Measurements from ENCODE around the gene RAB4A.

The RAB4A gene

DNA sequence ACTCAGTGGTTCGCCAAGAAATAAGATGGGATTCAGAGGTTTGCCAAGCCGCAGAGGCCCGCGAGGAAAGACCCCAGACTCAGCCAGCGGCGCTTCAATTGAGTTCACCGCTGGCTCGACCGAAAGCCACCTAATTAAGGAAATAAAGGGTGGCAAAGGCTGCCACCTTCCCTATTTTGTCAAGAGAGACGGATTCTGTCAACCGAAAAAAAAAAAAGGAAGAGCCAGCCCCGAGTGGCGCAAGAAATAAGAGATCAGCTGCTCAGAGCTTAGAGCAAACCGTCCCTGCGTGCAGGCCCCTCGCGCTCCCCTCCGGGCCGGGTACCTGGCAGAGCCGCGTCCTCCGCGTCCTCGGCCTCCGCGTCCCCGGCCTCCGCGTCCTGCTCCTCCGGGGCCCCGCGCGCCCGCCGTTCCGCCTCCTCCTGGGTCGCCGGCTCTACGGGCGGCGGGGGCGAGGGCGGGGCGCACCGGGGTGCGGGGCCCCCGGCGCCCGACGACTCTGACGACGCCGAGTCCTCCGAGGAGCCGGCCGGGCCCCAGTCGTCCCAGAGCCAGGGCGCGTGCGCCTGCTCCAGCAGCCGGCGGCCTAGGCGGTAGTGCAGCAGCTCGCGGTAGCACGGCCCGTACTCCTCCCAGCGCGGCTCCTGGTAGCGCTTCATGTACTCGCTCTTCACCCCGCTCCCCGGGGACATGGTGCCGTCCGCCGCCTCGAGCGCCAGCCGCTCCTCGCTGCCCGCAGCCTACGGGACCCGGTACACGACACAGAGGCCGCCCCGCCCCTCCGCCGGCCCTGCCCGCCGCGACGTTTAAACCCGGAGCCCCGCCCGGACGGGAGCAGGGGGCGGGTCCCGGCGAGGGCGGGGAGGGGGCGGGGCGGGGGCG, 71.1 kb downstream of the RAB4A start:
- DNase-seq, result peak; percentile 78

DNA sequence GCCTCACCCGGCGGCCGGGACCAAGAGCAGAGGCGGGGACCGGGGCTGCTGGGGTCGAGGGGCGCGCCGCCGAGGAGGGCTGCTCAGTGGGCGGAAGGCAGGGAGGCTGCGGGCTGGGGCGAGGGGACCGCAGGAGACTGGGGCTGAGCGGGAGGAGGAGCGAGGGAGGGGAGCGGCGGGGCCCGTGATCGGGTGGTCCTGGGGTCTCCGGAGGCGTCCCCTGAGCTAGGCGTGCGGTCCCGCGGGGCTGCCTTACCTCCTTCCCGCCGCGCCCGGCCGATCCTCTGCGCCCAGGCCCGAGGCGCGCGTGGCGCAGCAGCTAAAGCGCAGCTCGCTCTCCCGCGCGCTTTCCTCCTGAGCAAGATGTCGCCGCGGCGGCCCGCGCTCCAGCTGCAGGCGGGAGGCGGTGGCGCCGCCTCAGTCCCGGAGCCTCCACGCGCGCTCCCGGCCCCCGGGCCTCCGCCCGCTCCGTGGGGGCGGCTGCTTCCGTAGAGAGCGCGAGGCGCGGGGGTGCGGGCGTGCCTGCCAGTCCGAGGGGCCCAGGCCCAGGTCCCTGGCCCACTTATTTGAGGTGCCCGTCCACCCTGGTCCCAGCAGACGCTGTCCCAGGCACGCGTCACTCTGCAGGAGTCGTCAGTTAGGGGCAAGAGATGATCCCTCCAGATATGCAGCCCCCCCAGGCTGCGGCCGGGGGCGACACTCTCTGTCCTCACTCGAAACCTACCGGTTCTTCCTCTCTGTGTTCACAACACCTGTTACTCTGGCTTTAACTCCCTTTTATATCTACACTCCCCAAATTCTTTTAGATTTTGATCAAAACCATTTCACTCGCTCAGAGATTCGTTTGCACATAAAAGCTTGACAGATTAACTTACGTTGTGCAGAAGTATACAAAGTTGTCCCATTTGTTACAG, 72.0 kb downstream of the RAB4A start, which contains the start of gene CCSAP:
CCSAP (minus strand) TSS at position 392 of the 914 bp plus-strand sequence. CDS start 582 bp downstream, outside the sequence.
- peak; percentile 56 for DNase-seq

GRCh38 chr1:229344139-229344538, 73.2 kb downstream of the RAB4A start:
- DNase-seq, result no peak

DNA sequence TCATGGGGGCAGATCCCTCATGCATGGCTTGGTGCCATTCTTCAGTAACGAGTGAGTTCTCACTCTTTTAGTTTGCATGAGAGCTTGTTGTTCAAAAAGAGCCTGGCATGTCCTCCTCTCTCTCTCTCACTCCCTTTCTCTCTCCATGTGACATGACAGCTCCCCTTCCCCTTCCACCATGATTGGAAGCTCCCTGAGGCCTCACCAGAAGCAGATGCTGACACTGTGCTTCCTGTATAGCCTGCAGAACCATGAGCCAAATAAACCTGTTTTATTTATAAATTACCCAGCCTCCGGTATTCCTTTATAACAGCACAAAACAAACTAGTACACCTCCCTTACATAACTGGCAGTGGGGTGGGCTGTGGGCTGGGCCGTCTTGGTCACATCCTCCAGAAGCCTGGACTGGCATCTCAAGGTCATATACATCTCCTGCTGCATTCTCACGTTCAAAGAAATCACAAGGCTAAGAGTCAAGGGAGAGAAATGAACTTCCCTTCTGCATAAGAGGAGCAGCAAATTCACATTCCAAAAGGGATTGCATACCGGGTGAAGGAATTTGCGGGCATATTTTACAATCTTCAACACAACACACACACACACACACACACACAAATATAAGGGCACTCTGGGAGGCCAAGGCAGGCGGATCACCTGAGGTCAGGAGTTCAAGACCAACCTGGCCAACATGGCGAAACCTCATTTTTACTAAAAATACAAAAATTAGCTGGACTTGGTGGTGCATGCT, 74.2 kb downstream of the RAB4A start:
- no peak for DNase-seq

GRCh38 chr1:229347528-229347927, 76.6 kb downstream of the RAB4A start:
- no peak for DNase-seq

GRCh38 chr1:229349463-229350385, 78.8 kb downstream of the RAB4A start:
- no peak for DNase-seq

- no peak for DNase-seq
Observed at GRCh38 chr1:229352975-229353374, 82.1 kb downstream of the RAB4A start.

- DNase-seq, result no peak
Observed at GRCh38 chr1:229354226-229354625, 83.3 kb downstream of the RAB4A start.

Measured in activated CD4-positive, alpha-beta T cell treated with anti-CD3 and anti-CD28 coated beads, Interleukin-2, amount 50 U/mL, for 1 hour (primary cell).